ENCODE results near the gene PPARG. TPM values are rescaled to one million over a fixed set of nuclear protein-coding genes. Genes with fewer than 3 reads are reported as not detected.

The PPARG gene
- total and polyA plus RNA-seq, 2 of the 13 experiments (the other 11 are each of a cell fraction or from before 2014, with no cell fraction given): 13.9 to 58.3 TPM

- TF ChIP-seq ZNF782 (CRISPR knock-in tag; IDR thresholded peaks at IDR 0.05; ENCODE audit: borderline replicate concordance) (no peak), KDM6A (CRISPR knock-in tag; IDR thresholded peaks at IDR 0.05; ENCODE audit: low read depth) (peak; percentile 78), SNAPC2 (CRISPR knock-in tag; IDR thresholded peaks at IDR 0.05) (no peak), ZNF274 (CRISPR knock-in tag; IDR thresholded peaks at IDR 0.05) (no peak), HIC2 (CRISPR knock-in tag; IDR thresholded peaks at IDR 0.05; ENCODE audit: low read depth) (peak; percentile 38; the same call in 1 of the 2 replicates), JUN (CRISPR knock-in tag; IDR thresholded peaks at IDR 0.05) (0 out of 2 replicates have a peak, but pooled peaks have one; percentile 39), RARA (CRISPR knock-in tag; IDR thresholded peaks at IDR 0.05) (peak; percentile 64), MIER3 (CRISPR knock-in tag; IDR thresholded peaks at IDR 0.05; ENCODE audit: borderline replicate concordance) (peak; percentile 35; the same call in 1 of the 2 replicates), ETV5 (CRISPR knock-in tag; IDR thresholded peaks at IDR 0.05; ENCODE audit: borderline replicate concordance) (peak; percentile 70; the same call in 1 of the 2 replicates), GLI4 (CRISPR knock-in tag; IDR thresholded peaks at IDR 0.05; ENCODE audit: borderline replicate concordance) (no peak), ZHX1 (CRISPR knock-in tag; IDR thresholded peaks at IDR 0.05; ENCODE audit: low read depth) (0 out of 2 replicates have a peak, but pooled peaks have one; percentile 49), HNRNPUL1 (IDR thresholded peaks at IDR 0.05; ENCODE audit: low read depth, low read length) (no peak), IKZF4 (CRISPR knock-in tag; IDR thresholded peaks at IDR 0.05; ENCODE audit: borderline replicate concordance, low read depth, not compliant biosample characterization) (no peak), HOXA3 (CRISPR knock-in tag; IDR thresholded peaks at IDR 0.05) (peak; percentile 63)
- TF ChIP-seq, protein P1, sequence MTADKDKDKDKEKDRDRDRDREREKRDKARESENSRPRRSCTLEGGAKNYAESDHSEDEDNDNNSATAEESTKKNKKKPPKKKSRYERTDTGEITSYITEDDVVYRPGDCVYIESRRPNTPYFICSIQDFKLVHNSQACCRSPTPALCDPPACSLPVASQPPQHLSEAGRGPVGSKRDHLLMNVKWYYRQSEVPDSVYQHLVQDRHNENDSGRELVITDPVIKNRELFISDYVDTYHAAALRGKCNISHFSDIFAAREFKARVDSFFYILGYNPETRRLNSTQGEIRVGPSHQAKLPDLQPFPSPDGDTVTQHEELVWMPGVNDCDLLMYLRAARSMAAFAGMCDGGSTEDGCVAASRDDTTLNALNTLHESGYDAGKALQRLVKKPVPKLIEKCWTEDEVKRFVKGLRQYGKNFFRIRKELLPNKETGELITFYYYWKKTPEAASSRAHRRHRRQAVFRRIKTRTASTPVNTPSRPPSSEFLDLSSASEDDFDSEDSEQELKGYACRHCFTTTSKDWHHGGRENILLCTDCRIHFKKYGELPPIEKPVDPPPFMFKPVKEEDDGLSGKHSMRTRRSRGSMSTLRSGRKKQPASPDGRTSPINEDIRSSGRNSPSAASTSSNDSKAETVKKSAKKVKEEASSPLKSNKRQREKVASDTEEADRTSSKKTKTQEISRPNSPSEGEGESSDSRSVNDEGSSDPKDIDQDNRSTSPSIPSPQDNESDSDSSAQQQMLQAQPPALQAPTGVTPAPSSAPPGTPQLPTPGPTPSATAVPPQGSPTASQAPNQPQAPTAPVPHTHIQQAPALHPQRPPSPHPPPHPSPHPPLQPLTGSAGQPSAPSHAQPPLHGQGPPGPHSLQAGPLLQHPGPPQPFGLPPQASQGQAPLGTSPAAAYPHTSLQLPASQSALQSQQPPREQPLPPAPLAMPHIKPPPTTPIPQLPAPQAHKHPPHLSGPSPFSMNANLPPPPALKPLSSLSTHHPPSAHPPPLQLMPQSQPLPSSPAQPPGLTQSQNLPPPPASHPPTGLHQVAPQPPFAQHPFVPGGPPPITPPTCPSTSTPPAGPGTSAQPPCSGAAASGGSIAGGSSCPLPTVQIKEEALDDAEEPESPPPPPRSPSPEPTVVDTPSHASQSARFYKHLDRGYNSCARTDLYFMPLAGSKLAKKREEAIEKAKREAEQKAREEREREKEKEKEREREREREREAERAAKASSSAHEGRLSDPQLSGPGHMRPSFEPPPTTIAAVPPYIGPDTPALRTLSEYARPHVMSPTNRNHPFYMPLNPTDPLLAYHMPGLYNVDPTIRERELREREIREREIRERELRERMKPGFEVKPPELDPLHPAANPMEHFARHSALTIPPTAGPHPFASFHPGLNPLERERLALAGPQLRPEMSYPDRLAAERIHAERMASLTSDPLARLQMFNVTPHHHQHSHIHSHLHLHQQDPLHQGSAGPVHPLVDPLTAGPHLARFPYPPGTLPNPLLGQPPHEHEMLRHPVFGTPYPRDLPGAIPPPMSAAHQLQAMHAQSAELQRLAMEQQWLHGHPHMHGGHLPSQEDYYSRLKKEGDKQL (CRISPR knock-in tag; IDR thresholded peaks at IDR 0.05; ENCODE audit: low read depth): no peak
- TF ChIP-seq, protein P2, sequence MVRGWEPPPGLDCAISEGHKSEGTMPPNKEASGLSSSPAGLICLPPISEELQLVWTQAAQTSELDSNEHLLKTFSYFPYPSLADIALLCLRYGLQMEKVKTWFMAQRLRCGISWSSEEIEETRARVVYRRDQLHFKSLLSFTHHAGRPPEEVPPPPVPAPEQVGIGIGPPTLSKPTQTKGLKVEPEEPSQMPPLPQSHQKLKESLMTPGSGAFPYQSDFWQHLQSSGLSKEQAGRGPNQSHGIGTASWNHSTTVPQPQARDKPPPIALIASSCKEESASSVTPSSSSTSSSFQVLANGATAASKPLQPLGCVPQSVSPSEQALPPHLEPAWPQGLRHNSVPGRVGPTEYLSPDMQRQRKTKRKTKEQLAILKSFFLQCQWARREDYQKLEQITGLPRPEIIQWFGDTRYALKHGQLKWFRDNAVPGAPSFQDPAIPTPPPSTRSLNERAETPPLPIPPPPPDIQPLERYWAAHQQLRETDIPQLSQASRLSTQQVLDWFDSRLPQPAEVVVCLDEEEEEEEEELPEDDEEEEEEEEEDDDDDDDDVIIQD (CRISPR knock-in tag; IDR thresholded peaks at IDR 0.05; ENCODE audit: low read depth): peak; percentile 90
Observed at GRCh38 chr3:12409684-12410596, 121.1 kb downstream of the PPARG start (continued).

All from HepG2 (cell line).